CD14-positive monocyte (primary cell): ENCODE data around the gene GALC. TPM values are rescaled to one million over a fixed set of nuclear protein-coding genes. Genes with fewer than 3 reads are reported as not detected.

ENCODE experiments used
- DNase-seq, 3 donors: peaks; one replicate each; pipeline ENCODE4 v3.0.0-alpha.2; 2011 to 2022
- H2AFZ ChIP-seq: 2 replicates; pipeline ENCODE4 v1.6.0; 2012; ENCODE audit warnings: mild to moderate bottlenecking, low read depth, low read length, inconsistent platforms; ENCODE audit not compliant: insufficient read depth, poor library complexity, severe bottlenecking
- H3K27ac ChIP-seq, 2 donors: 1 replicate in 1 of 2; 2 replicates in 1 of 2; pipeline ENCODE4 v1.5.1; 2012 to 2013; ENCODE audit warnings: low read length in 2 of 2, control low read depth in 1 of 2, inconsistent platforms in 1 of 2, low read depth in 1 of 2, mild to moderate bottlenecking in 1 of 2
- H3K27me3 ChIP-seq, 2 donors: one replicate each; pipeline versions ENCODE4 v1.6.0 to v1.6.1; 2011 to 2013; ENCODE audit warnings: low read length in 2 of 2; ENCODE audit not compliant: control insufficient read depth in 2 of 2, insufficient read depth in 2 of 2
- H3K36me3 ChIP-seq, 2 donors: replicated peaks in 1 of 2; 1 replicate in 1 of 2; 2 replicates in 1 of 2; pipeline versions ENCODE4 v1.5.1 to v1.6.1; 2012 to 2013; ENCODE audit warnings: low read length in 2 of 2, control low read depth in 1 of 2, inconsistent platforms in 1 of 2, mild to moderate bottlenecking in 1 of 2; ENCODE audit not compliant: insufficient read depth in 2 of 2, control insufficient read depth in 1 of 2
- H3K4me1 ChIP-seq, 2 donors: 1 replicate in 1 of 2; 2 replicates in 1 of 2; pipeline versions ENCODE4 v1.5.1 to v1.6.1; 2012 to 2013; ENCODE audit warnings: low read length in 2 of 2, control low read depth in 1 of 2, inconsistent platforms in 1 of 2, mild to moderate bottlenecking in 1 of 2, moderate library complexity in 1 of 2; ENCODE audit not compliant: insufficient read depth in 2 of 2, control insufficient read depth in 1 of 2
- H3K4me2 ChIP-seq: replicated peaks from 2 replicates; pipeline ENCODE3; 2012; ENCODE audit warnings: low read length, moderate library complexity, mild to moderate bottlenecking; ENCODE audit not compliant: poor library complexity, severe bottlenecking; ENCODE audit errors: extremely low read depth
- H3K4me3 ChIP-seq, 3 experiments: fragments of 200-600 bp in 1 of 3; sonication (generic) in 1 of 3; replicated peaks in 1 of 3; 1 replicate in 2 of 3; 2 replicates in 1 of 3; pipeline ENCODE4 v1.5.1; 2011 to 2013; ENCODE audit warnings: low read length in 3 of 3, mild to moderate bottlenecking in 3 of 3, control low read depth in 2 of 3, low read depth in 2 of 3, inconsistent platforms in 1 of 3, moderate library complexity in 1 of 3
- H3K79me2 ChIP-seq: 2 replicates; pipeline ENCODE4 v1.6.0; 2012; ENCODE audit warnings: mild to moderate bottlenecking, control low read depth, inconsistent platforms, low read length, moderate library complexity; ENCODE audit not compliant: insufficient read depth
- H3K9ac ChIP-seq: 2 replicates; pipeline ENCODE4 v1.6.0; 2017; ENCODE audit warnings: low read length, mild to moderate bottlenecking; ENCODE audit not compliant: insufficient read depth, poor library complexity, severe bottlenecking
- H3K9me3 ChIP-seq, 2 donors: replicated peaks in 1 of 2; 1 replicate in 1 of 2; 2 replicates in 1 of 2; pipeline versions ENCODE4 v1.5.1 to v1.6.1; 2012 to 2013; ENCODE audit warnings: low read length in 2 of 2, control low read depth in 1 of 2; ENCODE audit not compliant: control insufficient read depth in 1 of 2, insufficient read depth in 1 of 2
- H4K20me1 ChIP-seq: 2 replicates; pipeline ENCODE4 v1.6.0; 2012; ENCODE audit warnings: mild to moderate bottlenecking, low read length, control low read depth, moderate library complexity; ENCODE audit not compliant: insufficient read depth
- H3K27ac Mint-ChIP-seq, 7 donors: one replicate each; pipeline ENCODE4 v1.8.0; 2020; ENCODE audit warnings: mild to moderate bottlenecking in 7 of 7, mixed read lengths in 7 of 7, moderate library complexity in 6 of 7, inconsistent platforms in 2 of 7
- H3K27me3 Mint-ChIP-seq, 3 donors: one replicate each; pipeline ENCODE4 v1.8.0; 2021 to 2022; ENCODE audit warnings: low read depth in 3 of 3, mild to moderate bottlenecking in 3 of 3, mixed read lengths in 3 of 3, moderate library complexity in 3 of 3, inconsistent platforms in 1 of 3
- H3K36me3 Mint-ChIP-seq, 2 donors: one replicate each; pipeline ENCODE4 v1.8.0; 2020; ENCODE audit warnings: mixed read lengths in 2 of 2, inconsistent platforms in 1 of 2, mild to moderate bottlenecking in 1 of 2
- H3K4me1 Mint-ChIP-seq: one replicate; pipeline ENCODE4 v1.8.0; 2020; ENCODE audit warnings: mild to moderate bottlenecking, mixed read lengths
- H3K4me3 Mint-ChIP-seq, 2 donors: one replicate each; pipeline ENCODE4 v1.8.0; 2020; ENCODE audit warnings: mild to moderate bottlenecking in 2 of 2, mixed read lengths in 2 of 2, moderate library complexity in 1 of 2
- H3K9me3 Mint-ChIP-seq, 7 donors: one replicate each; pipeline ENCODE4 v1.8.0; 2020 to 2022; ENCODE audit warnings: mixed read lengths in 7 of 7, mild to moderate bottlenecking in 6 of 7, moderate library complexity in 6 of 7, inconsistent platforms in 2 of 7
- CTCF ChIP-seq: fragments of 200-600 bp; IDR thresholded peaks from one replicate; pipeline ENCODE4 v1.8.0; 2022; ENCODE audit warnings: antibody characterized with exemption, mild to moderate bottlenecking
- WGBS: methylation state at CpG from one replicate; pipeline ENCODE4 v1.1.5; 2013; ENCODE audit warnings: missing lambda C conversion rate; ENCODE audit not compliant: insufficient coverage; 5-methylcytosine and 5-hydroxymethylcytosine counted together
- intact Hi-C, 2 donors: fragments of 100-400 bp; cut with micrococcal nuclease; formaldehyde crosslinking; loops; one replicate each; pipeline versions ENCODE4 v1.15.0 to v1.15.1; 2023
- polyA plus RNA-seq, 3 donors: library from polyadenylated mRNA; depleted of rRNA in 1 of 3; unstranded in 2 of 3; stranded (reverse) in 1 of 3; fragments of 300-500 nt in 2 of 3; fragments of >200 nt in 1 of 3; fragmentation: Illumina TruSeq in 2 of 3; gene quantifications; 1 replicate in 2 of 3; 2 replicates in 1 of 3; pipeline ENCODE4 v1.2.3, GENCODE V29; 2012 to 2021

GALC gene
- polyA plus RNA-seq, 3 donors, result 28.6 to 40.6 (median 33.8) TPM

- WGBS, result 94% methylated on average over 6 of the region's 6 CpGs
- H3K4me1 Mint-ChIP-seq, result no peaks in the 10 kb centered on the region
- H3K9me3 Mint-ChIP-seq, result peaks cover 20 to 35% (median 23%) of the 10 kb centered on the region in 7 donors
Measured at GRCh38 chr14:87916886-87917275, 76.1 kb downstream of the GALC start.

GRCh38 chr14:87916103-87916885 is 76.7 kb downstream of the GALC start:
- no peak overlapping the region for H2AFZ ChIP-seq
- H3K27me3 Mint-ChIP-seq, result peaks cover 0 to 19% (median 7%) of the 10 kb centered on the region in 3 donors
- peaks cover 20 to 35% (median 23%) of the 10 kb centered on the region in 7 donors for H3K9me3 Mint-ChIP-seq
- 89% methylated on average over 23 of the region's 31 CpGs for WGBS
- no peak overlapping the region for H3K27ac Mint-ChIP-seq
- no peak overlapping the region for H3K4me3 ChIP-seq
- intact Hi-C loops, result no loop called here
- no peak overlapping the region for H3K27ac ChIP-seq
- no peak for TF ChIP-seq CTCF
- no peaks in the 10 kb centered on the region for H3K4me1 Mint-ChIP-seq
- no peak overlapping the region for H3K4me2 ChIP-seq
- no peaks in the 10 kb centered on the region for H3K36me3 Mint-ChIP-seq
- peaks cover 12 to 19% of the 10 kb centered on the region in 2 donors for H3K9me3 ChIP-seq
- H3K27me3 ChIP-seq, result no peaks in the 10 kb centered on the region
- no peak for DNase-seq
- H3K4me3 Mint-ChIP-seq, result no peak overlapping the region
- H3K9ac ChIP-seq, result no peak overlapping the region
- peaks cover 0 to 4% of the 10 kb centered on the region in 2 donors for H3K4me1 ChIP-seq
- no peaks in the 10 kb centered on the region for H3K36me3 ChIP-seq
- H3K79me2 ChIP-seq, result no peaks in the 10 kb centered on the region
- H4K20me1 ChIP-seq, result no peaks in the 10 kb centered on the region

More at GRCh38 chr14:87916886-87917275, 76.1 kb downstream of the GALC start:
- no peaks in the 10 kb centered on the region for H3K36me3 Mint-ChIP-seq
- Histone ChIP-seq H3K79me2 (no peaks in the 10 kb centered on the region), H3K36me3 (no peaks in the 10 kb centered on the region), H4K20me1 (no peaks in the 10 kb centered on the region), H3K27me3 (no peaks in the 10 kb centered on the region), H2AFZ (no peak overlapping the region), H3K27ac (no peak overlapping the region), H3K4me2 (no peak overlapping the region), H3K4me3 (no peak overlapping the region), H3K9me3 (peaks cover 12 to 19% of the 10 kb centered on the region in 2 donors), H3K4me1 (peaks cover 0 to 4% of the 10 kb centered on the region in 2 donors), H3K9ac (no peak overlapping the region)
- TF ChIP-seq CTCF, result no peak
- H3K4me3 Mint-ChIP-seq, result no peak overlapping the region
- intact Hi-C loops, result no loop called here
- no peak overlapping the region for H3K27ac Mint-ChIP-seq
- peaks cover 0 to 19% (median 7%) of the 10 kb centered on the region in 3 donors for H3K27me3 Mint-ChIP-seq
- DNase-seq, result no peak
